Liver (tissue), 9 donors: ENCODE results near the gene TRAPPC12. TPM values are rescaled to one million over a fixed set of nuclear protein-coding genes. Genes with fewer than 3 reads are reported as not detected.

Experiments used
- DNase-seq: peaks from one replicate; pipeline ENCODE4 v3.0.0-alpha.2; 2017; ENCODE audit warnings: low spot score
- H3K27ac ChIP-seq, 2 donors: one replicate each; pipeline ENCODE4 v1.7.0; 2013; ENCODE audit warnings: inconsistent platforms in 2 of 2, low read length in 2 of 2, control low read depth in 1 of 2, low read depth in 1 of 2, mild to moderate bottlenecking in 1 of 2
- H3K27me3 ChIP-seq, 4 donors: one replicate each; pipeline versions ENCODE4 v1.6.1 to v1.7.0; 2013; ENCODE audit warnings: low read length in 3 of 4, inconsistent platforms in 1 of 4, mild to moderate bottlenecking in 1 of 4, moderate library complexity in 1 of 4; ENCODE audit not compliant: control insufficient read depth in 4 of 4, insufficient read depth in 4 of 4
- H3K36me3 ChIP-seq, 4 donors: one replicate each; pipeline versions ENCODE4 v1.6.1 to v1.7.0; 2013; ENCODE audit warnings: low read length in 3 of 4, mild to moderate bottlenecking in 3 of 4, low read depth in 1 of 4, moderate library complexity in 1 of 4; ENCODE audit not compliant: control insufficient read depth in 4 of 4, insufficient read depth in 3 of 4
- H3K4me1 ChIP-seq, 4 donors: one replicate each; pipeline versions ENCODE4 v1.6.1 to v1.7.0; 2013; ENCODE audit warnings: low read length in 3 of 4, mild to moderate bottlenecking in 3 of 4, moderate library complexity in 1 of 4; ENCODE audit not compliant: control insufficient read depth in 4 of 4, insufficient read depth in 4 of 4
- H3K4me3 ChIP-seq, 3 donors: one replicate each; pipeline versions ENCODE4 v1.6.1 to v1.7.0; 2013; ENCODE audit warnings: low read length in 3 of 3, control low read depth in 1 of 3, low read depth in 1 of 3, mild to moderate bottlenecking in 1 of 3
- H3K9ac ChIP-seq, 2 donors: one replicate each; pipeline ENCODE4 v1.7.0; 2013; ENCODE audit warnings: low read length in 2 of 2, mild to moderate bottlenecking in 2 of 2, moderate library complexity in 2 of 2, control low read depth in 1 of 2, low read depth in 1 of 2
- H3K9me3 ChIP-seq, 4 donors: one replicate each; pipeline versions ENCODE4 v1.6.1 to v1.7.0; 2013; ENCODE audit warnings: low read length in 3 of 4; ENCODE audit not compliant: control insufficient read depth in 4 of 4
- ATF3 ChIP-seq: IDR thresholded peaks from 2 replicates; pipeline ENCODE4 v1.6.1; 2016; ENCODE audit warnings: antibody characterized with exemption
- CTCF ChIP-seq: fragments of 150-350 bp; IDR thresholded peaks from 2 replicates; pipeline ENCODE4 v1.5.1; 2017; ENCODE audit warnings: improper control_type of control experiment, low read depth, low read length; ENCODE audit not compliant: missing input control
- EGR1 ChIP-seq, 2 donors: IDR thresholded peaks; 2 replicates each; pipeline ENCODE4 v1.6.1; 2016 to 2018; ENCODE audit warnings: antibody characterized with exemption in 2 of 2, low read depth in 2 of 2
- FOXA1 ChIP-seq: IDR thresholded peaks from 2 replicates; pipeline ENCODE4 v1.6.1; 2016; ENCODE audit warnings: antibody characterized with exemption
- FOXA2 ChIP-seq: IDR thresholded peaks from 2 replicates; pipeline ENCODE4 v1.6.1; 2016; ENCODE audit warnings: antibody characterized with exemption
- GABPA ChIP-seq, 2 donors: IDR thresholded peaks in 1 of 2; conservative IDR thresholded peaks in 1 of 2; 2 replicates each; pipeline ENCODE4 v1.6.1; 2016; ENCODE audit warnings: antibody characterized with exemption in 2 of 2, mild to moderate bottlenecking in 1 of 2, moderate library complexity in 1 of 2
- HNF4A ChIP-seq, 2 donors: conservative IDR thresholded peaks; 2 replicates each; pipeline ENCODE4 v1.6.1; 2016; ENCODE audit warnings: antibody characterized with exemption in 2 of 2, mild to moderate bottlenecking in 2 of 2
- HNF4G ChIP-seq: IDR thresholded peaks from 2 replicates; pipeline ENCODE4 v1.6.1; 2016; ENCODE audit warnings: antibody characterized with exemption
- JUND ChIP-seq, 2 donors: IDR thresholded peaks; 2 replicates each; pipeline ENCODE4 v1.6.1; 2016; ENCODE audit warnings: antibody characterized with exemption in 2 of 2
- MAX ChIP-seq: IDR thresholded peaks from 2 replicates; pipeline ENCODE4 v1.6.1; 2016; ENCODE audit warnings: antibody characterized with exemption
- NR2F2 ChIP-seq: IDR thresholded peaks from 2 replicates; pipeline ENCODE4 v1.6.1; 2016; ENCODE audit warnings: antibody characterized with exemption
- RAD21 ChIP-seq, 2 donors: IDR thresholded peaks; 2 replicates each; pipeline ENCODE4 v1.6.1; 2016; ENCODE audit warnings: antibody characterized with exemption in 2 of 2, mild to moderate bottlenecking in 2 of 2
- REST ChIP-seq: IDR thresholded peaks from 2 replicates; pipeline ENCODE4 v1.6.1; 2016; ENCODE audit warnings: antibody characterized with exemption, mild to moderate bottlenecking
- SP1 ChIP-seq: IDR thresholded peaks from 2 replicates; pipeline ENCODE4 v1.6.1; 2018; ENCODE audit warnings: antibody characterized with exemption, mild to moderate bottlenecking
- TAF1 ChIP-seq: conservative IDR thresholded peaks from 2 replicates; pipeline ENCODE4 v1.6.1; 2016; ENCODE audit warnings: antibody characterized with exemption, mild to moderate bottlenecking
- YY1 ChIP-seq: IDR thresholded peaks from 2 replicates; pipeline ENCODE4 v1.6.1; 2016; ENCODE audit warnings: antibody characterized with exemption, mild to moderate bottlenecking
- ZBTB33 ChIP-seq: IDR thresholded peaks from 2 replicates; pipeline ENCODE4 v1.6.1; 2016; ENCODE audit warnings: antibody characterized with exemption
- WGBS: extraction: QIAGEN DNeasy Blood & Tissue Kit; methylation state at CpG from one replicate; pipeline ENCODE4 v1.1.7; 2013; 5-methylcytosine and 5-hydroxymethylcytosine counted together
- polyA plus RNA-seq, 2 donors: library from polyadenylated mRNA; stranded (reverse) in 1 of 2; unstranded in 1 of 2; fragments of 200-250 nt in 1 of 2; fragments of >200 nt in 1 of 2; fragmentation: Nextera tagmentation in 1 of 2; extraction: Ambion mirVana in 1 of 2; gene quantifications; one replicate each; pipeline versions ENCODE4 v1.2.1 to v1.2.3, GENCODE V29; 2013 to 2015
- total RNA-seq, 2 donors: library from RNA; depleted of rRNA; stranded (reverse); fragments of >200 nt; gene quantifications; one replicate each; pipeline ENCODE4 v1.2.3, GENCODE V29; 2014
- donor health status: healthy.
- donor health status: healthy.
- donor health status: healthy.
- donor health status: healthy.
- donor health status: healthy.

Gene TRAPPC12
- total and polyA plus RNA-seq, 4 donors, result 30.2 to 60.9 (median 39.7) TPM

- Histone ChIP-seq H3K9ac (no peak overlapping the region), H3K27me3 (no peaks in the 10 kb centered on the region), H3K36me3 (peaks cover 8 to 20% (median 19%) of the 10 kb centered on the region in 4 donors), H3K9me3 (peaks cover 3 to 17% (median 4%) of the 10 kb centered on the region in 4 donors), H3K4me1 (no peaks in the 10 kb centered on the region), H3K4me3 (no peak overlapping the region), H3K27ac (no peak overlapping the region)
- 73% methylated on average over 9 of the region's 9 CpGs for WGBS
- no peak for TF ChIP-seq FOXA2
- TF ChIP-seq REST, result no peak
- no peak for TF ChIP-seq GABPA (IDR thresholded peaks at IDR 0.05 in 1 of 2, conservative IDR thresholded peaks at IDR 0.05 in 1 of 2)
- no peak for TF ChIP-seq HNF4G
- TF ChIP-seq HNF4A (conservative IDR thresholded peaks at IDR 0.05), result no peak
- TF ChIP-seq RAD21 (IDR thresholded peaks at IDR 0.05), result no peak
- TF ChIP-seq CTCF, result no peak
- TF ChIP-seq YY1, result no peak
- no peak for TF ChIP-seq ZBTB33
- no peak for TF ChIP-seq ATF3
- TF ChIP-seq TAF1, result no peak
- no peak for TF ChIP-seq NR2F2
- no peak for TF ChIP-seq FOXA1
- no peak for TF ChIP-seq EGR1 (IDR thresholded peaks at IDR 0.05; ENCODE audit: low read depth in 2 of 2)
- TF ChIP-seq SP1, result no peak
- no peak for TF ChIP-seq MAX
- TF ChIP-seq JUND (IDR thresholded peaks at IDR 0.05), result no peak
- no peak for DNase-seq
These were observed 20.3 kb downstream of the TRAPPC12 start for GRCh38 chr2:3399829-3400228.
